IPS DF 4.7 (cell line): ENCODE measurements around the gene TYMP.

Source experiments
- DNase-seq: peaks from one replicate; pipeline ENCODE4 v3.0.0-alpha.2; 2013; ENCODE audit warnings: low spot score; ENCODE audit errors: extremely low read depth

The TYMP gene

GRCh38 chr22:50485221-50486131 lies 44.3 kb downstream of the TYMP start:
- DNase-seq, result no peak

- DNase-seq, result no peak
Measured at GRCh38 chr22:50483977-50484853, 45.6 kb downstream of the TYMP start.

GRCh38 chr22:50483556-50483955 lies 46.3 kb downstream of the TYMP start:
- DNase-seq, result no peak

DNA sequence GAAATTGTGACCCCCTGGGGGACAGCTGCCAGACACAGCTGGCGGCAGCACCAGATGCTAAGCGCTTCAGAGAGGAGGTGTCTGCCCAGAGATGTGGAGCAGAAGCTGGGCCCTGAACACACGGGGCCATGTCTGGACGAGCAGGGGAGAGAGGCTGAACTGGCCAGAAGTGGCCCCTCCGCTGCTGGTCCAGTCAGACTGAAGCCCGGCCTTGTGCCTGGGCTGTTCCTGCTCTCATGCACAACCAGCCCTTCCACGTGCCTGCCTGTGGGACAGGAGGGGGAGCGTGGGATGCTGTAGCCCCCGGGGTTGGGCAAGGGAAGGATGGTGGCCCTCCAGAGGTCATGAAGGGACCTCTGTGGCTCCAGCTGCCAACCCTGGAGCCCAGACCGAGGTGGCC lies 46.7 kb downstream of the TYMP start:
- DNase-seq, result no peak

- no peak for DNase-seq
Measured at GRCh38 chr22:50482107-50483074, 47.4 kb downstream of the TYMP start.

- no peak for DNase-seq
Measured at GRCh38 chr22:50481440-50482106, 48.2 kb downstream of the TYMP start, which contains the start of gene ADM2. Gene ADM2, plus strand, starts transcription at chr22:50481543. Its CDS starts 305 bp downstream, at chr22:50481848.

GRCh38 chr22:50481045-50481439 lies 48.8 kb downstream of the TYMP start:
- no peak for DNase-seq

GRCh38 chr22:50479721-50480120 lies 50.1 kb downstream of the TYMP start:
- DNase-seq, result no peak

DNA sequence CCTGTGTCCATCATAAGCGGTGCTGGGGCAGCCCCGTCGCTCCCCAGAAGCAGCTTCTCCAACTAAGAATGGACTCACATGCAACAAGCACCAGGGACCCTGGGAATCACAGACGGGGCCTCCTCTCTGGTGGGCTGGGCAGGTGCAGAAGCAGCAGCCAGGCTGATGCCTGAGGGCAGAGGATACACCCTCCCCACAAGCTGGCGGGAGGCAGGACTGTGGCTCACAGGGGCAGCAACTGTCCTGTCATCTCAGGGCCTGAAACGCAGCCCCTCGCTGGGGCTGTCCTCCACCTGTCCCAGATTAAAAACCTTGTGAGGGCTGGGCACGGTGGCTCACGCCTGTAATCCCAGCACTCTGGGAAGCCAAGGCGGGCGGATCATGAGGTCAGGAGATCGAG lies 51.9 kb downstream of the TYMP start:
- no peak for DNase-seq

GRCh38 chr22:50476868-50477267 lies 52.9 kb downstream of the TYMP start:
- DNase-seq, result no peak
